GM18867 (cell line): ENCODE measurements around the gene RABGGTB.
"Not testable (repeated sequence)": the region's sequence is repeated elsewhere in the genome, so short reads cannot be mapped to it uniquely, and the experiment has no call there.

ENCODE experiments used
- ATAC-seq: cut with Tn5 transposase; IDR thresholded peaks from one replicate; pipeline ENCODE4 v1.9.1; 2021; ENCODE audit warnings: mild to moderate bottlenecking, moderate library complexity; ENCODE audit not compliant: unreplicated experiment

The RABGGTB gene

GRCh38 chr1:75785983-75786853 is at the start of gene RABGGTB:
Gene RABGGTB (plus strand): TSS chr1:75786256. CDS start chr1:75786272, 16 bp downstream.
- peak; percentile 63 for ATAC-seq

GRCh38 chr1:75742047-75742625 is 43.9 kb upstream of the RABGGTB start:
- ATAC-seq: no peak

- ATAC-seq: peak; percentile 52
These were observed 40.8 kb upstream of the RABGGTB start for GRCh38 chr1:75745276-75745675.

GRCh38 chr1:75757210-75757609 is 28.8 kb upstream of the RABGGTB start:
- not testable (repeated sequence) for ATAC-seq

- not testable (repeated sequence) for ATAC-seq
These were observed 27.5 kb upstream of the RABGGTB start for GRCh38 chr1:75758543-75758942.

GRCh38 chr1:75764057-75764655 is 21.9 kb upstream of the RABGGTB start:
- no peak for ATAC-seq

- no peak for ATAC-seq
These were observed 20.2 kb upstream of the RABGGTB start for GRCh38 chr1:75765697-75766355.

- no peak for ATAC-seq
These were observed 18.0 kb upstream of the RABGGTB start for GRCh38 chr1:75768016-75768415.

- no peak for ATAC-seq
These were observed 15.3 kb upstream of the RABGGTB start for GRCh38 chr1:75770761-75771160.

- no peak for ATAC-seq
These were observed 14.1 kb upstream of the RABGGTB start for GRCh38 chr1:75771978-75772377.

GRCh38 chr1:75777812-75778211 is 8.2 kb upstream of the RABGGTB start:
- not testable (repeated sequence) for ATAC-seq

GRCh38 chr1:75778694-75779093 is 7.4 kb upstream of the RABGGTB start:
- ATAC-seq: not testable (repeated sequence)

GRCh38 chr1:75780183-75780582 is 5.9 kb upstream of the RABGGTB start:
- ATAC-seq: not testable (repeated sequence)

- ATAC-seq: not testable (repeated sequence)
These were observed 2.1 kb upstream of the RABGGTB start for GRCh38 chr1:75783920-75784319.

GRCh38 chr1:75785320-75785982 is 605 bp upstream of the RABGGTB start:
- ATAC-seq: peak; percentile 12

GRCh38 chr1:75786901-75787493 is 941 bp downstream of the RABGGTB start:
- no peak for ATAC-seq

- ATAC-seq: no peak
These were observed 1.5 kb downstream of the RABGGTB start for GRCh38 chr1:75787524-75787923.

GRCh38 chr1:75789988-75790387 is 3.9 kb downstream of the RABGGTB start:
- no peak for ATAC-seq

GRCh38 chr1:75791022-75791421 is 5.0 kb downstream of the RABGGTB start:
- no peak for ATAC-seq

- ATAC-seq: no peak
These were observed 6.0 kb downstream of the RABGGTB start for GRCh38 chr1:75792091-75792490.
